Measurements from ENCODE around the gene IL17RC. TPM values are rescaled to one million over a fixed set of nuclear protein-coding genes. Genes with fewer than 3 reads are reported as not detected.

The IL17RC gene
- total and polyA plus RNA-seq, 2 of the 8 experiments (the other 6 are each of a cell fraction or from before 2014, with no cell fraction given), result 11.8 to 13.0 TPM

- TF ChIP-seq TAF1 (IDR thresholded peaks at IDR 0.05; ENCODE audit: low read depth, low read length) (peak; percentile 69; the same call in 1 of the 2 replicates), TCF12 (IDR thresholded peaks at IDR 0.05; ENCODE audit: low read depth, low read length) (no peak), SIN3A (conservative IDR thresholded peaks at IDR 0.05 in 1 of 2, IDR thresholded peaks at IDR 0.05 in 1 of 2; ENCODE audit: low read depth in 1 of 2, low read length in 2 of 2) (no peak), ZNF274 (IDR thresholded peaks at IDR 0.05; ENCODE audit: borderline replicate concordance, extremely low read depth, low read length) (no peak), TBP (IDR thresholded peaks at IDR 0.05; ENCODE audit: low read depth, low read length) (peak; percentile 32; the same call in 1 of the 2 replicates)
- TF ChIP-seq, protein P1, sequence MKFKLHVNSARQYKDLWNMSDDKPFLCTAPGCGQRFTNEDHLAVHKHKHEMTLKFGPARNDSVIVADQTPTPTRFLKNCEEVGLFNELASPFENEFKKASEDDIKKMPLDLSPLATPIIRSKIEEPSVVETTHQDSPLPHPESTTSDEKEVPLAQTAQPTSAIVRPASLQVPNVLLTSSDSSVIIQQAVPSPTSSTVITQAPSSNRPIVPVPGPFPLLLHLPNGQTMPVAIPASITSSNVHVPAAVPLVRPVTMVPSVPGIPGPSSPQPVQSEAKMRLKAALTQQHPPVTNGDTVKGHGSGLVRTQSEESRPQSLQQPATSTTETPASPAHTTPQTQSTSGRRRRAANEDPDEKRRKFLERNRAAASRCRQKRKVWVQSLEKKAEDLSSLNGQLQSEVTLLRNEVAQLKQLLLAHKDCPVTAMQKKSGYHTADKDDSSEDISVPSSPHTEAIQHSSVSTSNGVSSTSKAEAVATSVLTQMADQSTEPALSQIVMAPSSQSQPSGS (IDR thresholded peaks at IDR 0.05; ENCODE audit: low read length), result no peak
These were observed 2.2 kb upstream of the IL17RC start for GRCh38 chr3:9914559-9915253.

More at GRCh38 chr3:9914559-9915253, 2.2 kb upstream of the IL17RC start:
- peak overlapping the region; percentile 61; the same call in 1 of the 2 replicates for H2BK15ac ChIP-seq (ENCODE audit: low read length)
- H3K79me2 ChIP-seq (ENCODE audit: control insufficient read depth in 1 of 2, insufficient read depth in 2 of 2, low read length in 2 of 2), result no peaks in the 10 kb centered on the region
- no peak overlapping the region for H3K56ac ChIP-seq (replicated peaks; ENCODE audit: insufficient read length, low read depth, low read length)
- H3K9me3 ChIP-seq (ENCODE audit: insufficient read depth in 2 of 2, low read depth in 1 of 2, low read length in 1 of 2), result peaks cover 0 to 6% of the 10 kb centered on the region in 2 experiments; a peak in 2 of 4 replicates
- 21% methylated on average over 11 of the region's 15 CpGs; no CpG with 5 or more reads in 1 of the 2 experiments for WGBS, 2 experiments (ENCODE audit: extremely low coverage in 1 of 2, insufficient coverage in 1 of 2, insufficient read length in 1 of 2, insufficient replicate concordance in 2 of 2, low coverage in 1 of 2, low lambda C conversion rate in 2 of 2, missing lambda C conversion rate in 1 of 2)
- H3K27me3 ChIP-seq (replicated peaks in 1 of 4; ENCODE audit: control insufficient read depth in 3 of 4, extremely low read depth in 1 of 4, insufficient read depth in 3 of 4, low read length in 3 of 4), result peaks cover 0 to 18% (median 10%) of the 10 kb centered on the region in 4 experiments; a peak in 5 of 7 replicates
- H3K36me3 ChIP-seq (ENCODE audit: control insufficient read depth in 2 of 4, insufficient read depth in 4 of 4, low read length in 3 of 4), result no peaks in the 10 kb centered on the region
- FAIRE-seq, result no peak
- peak overlapping the region; percentile 59; the same call in 1 of the 2 replicates for H2AK5ac ChIP-seq (ENCODE audit: low read depth, low read length)
- ChIA-PET POLR2A (ENCODE audit: partially characterized antibody) (interaction anchor here (1.3 to 5.5 kb wide), 7 partner anchors 10 to 182 kb away, joined by 3 to 43 read pairs (median 5); partner anchors contain the start of genes CRELD1, IL17RE and JAGN1), CTCF (ENCODE audit: partially characterized antibody) (interaction anchor here (0.6 to 9.1 kb wide), 10 partner anchors 10 to 313 kb away, joined by 3 to 76 read pairs (median 4); partner anchors contain the start of gene CRELD1)
- H3K4me3 ChIP-seq (ENCODE audit: extremely low read depth in 1 of 4, insufficient read depth in 2 of 4, low read depth in 3 of 4, low read length in 4 of 4), result peak overlapping the region; percentile 46 to 72 (median 48); a peak in 7 of 8 replicates
- no peak overlapping the region for H2BK120ac ChIP-seq (replicated peaks; ENCODE audit: low read depth, low read length)
- H2BK20ac ChIP-seq (ENCODE audit: low read length), result no peak overlapping the region
- peak overlapping the region; percentile 10 for H4K5ac ChIP-seq (ENCODE audit: insufficient read length, low read depth, low read length)
- H4K91ac ChIP-seq (replicated peaks; ENCODE audit: insufficient read length, low read length), result no peak overlapping the region
- H3K4me2 ChIP-seq (ENCODE audit: insufficient read depth in 1 of 2, low read depth in 2 of 2, low read length in 2 of 2), result peak overlapping the region; percentile 74 to 84
- peak overlapping the region; percentile 80; the same call in 1 of the 2 replicates for H4K8ac ChIP-seq (ENCODE audit: extremely low read depth, insufficient read depth, low read length)
- peaks cover 10% of the 10 kb centered on the region; the same call in 1 of the 2 replicates for H3K23me2 ChIP-seq (ENCODE audit: low read depth, low read length)
- no peak overlapping the region for H2BK12ac ChIP-seq (ENCODE audit: low read depth, low read length)
- H3K9ac ChIP-seq (replicated peaks in 1 of 4; ENCODE audit: extremely low read depth in 1 of 4, low read depth in 3 of 4, low read length in 3 of 4), result no peak overlapping the region; a peak in 1 of 7 replicates
- H3K23ac ChIP-seq (ENCODE audit: insufficient read length), result no peak overlapping the region
- no peak overlapping the region for H3K27ac ChIP-seq (ENCODE audit: low read depth, low read length)
- no peak overlapping the region; the same call in 1 of the 2 replicates for H3K18ac ChIP-seq (ENCODE audit: extremely low read depth, low read length)
- peaks cover 0 to 20% (median 17%) of the 10 kb centered on the region in 4 experiments; a peak in 6 of 7 replicates for H3K4me1 ChIP-seq (replicated peaks in 1 of 4; ENCODE audit: control insufficient read depth in 3 of 4, insufficient read depth in 4 of 4, low read length in 3 of 4)
- H3K4ac ChIP-seq (replicated peaks; ENCODE audit: insufficient read length, low read depth, low read length), result no peak overlapping the region
- H4K20me1 ChIP-seq (replicated peaks in 1 of 2; ENCODE audit: control insufficient read depth in 1 of 2, insufficient read depth in 2 of 2, low read length in 2 of 2), result no peaks in the 10 kb centered on the region
- peak overlapping the region; percentile 56; the same call in 1 of the 2 replicates for H2AFZ ChIP-seq (ENCODE audit: low read length)
- DNase-seq (ENCODE audit: low read depth in 1 of 2, low spot score in 2 of 2), result no peak
- H3K79me1 ChIP-seq (ENCODE audit: low read depth, low read length), result no peaks in the 10 kb centered on the region
- H3K14ac ChIP-seq (ENCODE audit: insufficient read length), result no peak overlapping the region
- H2BK5ac ChIP-seq (ENCODE audit: low read depth, low read length), result no peak overlapping the region
